Measurements from ENCODE around the gene PHLDA3. TPM values are rescaled to one million over a fixed set of nuclear protein-coding genes. Genes with fewer than 3 reads are reported as not detected.

Gene PHLDA3
- total and polyA plus RNA-seq, 2 donors (not counting 3 experiments of a cell fraction or from before 2014, with no cell fraction given) = 21.4 to 29.5 TPM

DNA sequence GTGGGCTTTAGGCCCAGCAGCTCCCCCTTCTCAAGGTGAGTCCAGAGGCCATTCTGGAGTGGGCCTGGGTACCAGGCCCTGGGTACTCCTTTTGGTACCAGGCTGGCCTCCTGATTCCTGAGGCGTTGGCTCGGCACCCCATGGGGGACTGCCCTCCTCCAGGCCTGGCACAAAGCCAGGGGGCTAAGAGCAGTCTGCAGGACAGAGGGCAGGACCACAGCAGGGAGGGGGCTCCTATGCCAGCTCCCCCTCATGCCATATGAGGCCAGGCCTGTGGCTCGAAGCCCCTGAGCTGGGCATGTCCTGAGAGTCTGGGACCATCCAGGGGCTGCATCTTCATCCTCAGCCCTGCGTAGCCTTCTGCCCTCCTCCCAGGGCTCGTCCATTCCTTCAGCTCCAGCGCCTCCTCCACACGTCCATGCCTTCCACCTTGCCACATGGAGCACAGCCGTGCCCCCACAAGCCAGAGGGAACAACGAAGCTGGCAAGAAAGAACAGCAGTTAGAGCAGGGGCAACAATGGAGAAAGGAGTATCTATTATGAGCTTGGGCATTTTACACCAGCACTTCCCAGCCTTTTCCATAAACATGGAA, 3.2 kb downstream of the PHLDA3 start:
- Histone ChIP-seq H3K9me3 (replicated peaks; ENCODE audit: control insufficient read depth, insufficient read depth, low read length) (no peaks in the 10 kb centered on the region), H4K20me1 (replicated peaks; ENCODE audit: control insufficient read depth, extremely low read depth, insufficient read depth, low read length) (no peaks in the 10 kb centered on the region), H3K9me1 (replicated peaks; ENCODE audit: control insufficient read depth, extremely low read depth, insufficient read depth, low read length) (no peaks in the 10 kb centered on the region), H3K4me2 (ENCODE audit: insufficient read depth, low read length) (no peak overlapping the region), H3K27me3 (ENCODE audit: control insufficient read depth in 2 of 2, insufficient read depth in 2 of 2, low read length in 2 of 2) (no peaks in the 10 kb centered on the region), H3K79me2 (ENCODE audit: control insufficient read depth, insufficient read depth, low read length) (peaks cover 12% of the 10 kb centered on the region), H3K36me3 (ENCODE audit: control insufficient read depth in 2 of 2, extremely low read depth in 1 of 2, insufficient read depth in 2 of 2, low read length in 2 of 2) (peaks cover 0 to 12% of the 10 kb centered on the region in 2 experiments), H2AFZ (ENCODE audit: low read depth, low read length) (no peak overlapping the region), H3K9ac (replicated peaks; ENCODE audit: extremely low read depth, insufficient read depth, low read length) (no peak overlapping the region), H3K4me3 (replicated peaks in 1 of 3; ENCODE audit: insufficient read depth in 1 of 3, low read depth in 1 of 3, low read length in 3 of 3) (no peak overlapping the region), H3K27ac (ENCODE audit: insufficient read depth, low read depth, low read length) (no peak overlapping the region), H3K4me1 (ENCODE audit: control insufficient read depth, extremely low read depth, insufficient read depth, low read length) (peaks cover 15% of the 10 kb centered on the region)
- intact Hi-C loops (cut with micrococcal nuclease) = no loop called here
- dilution Hi-C loops (cut with MboI; ENCODE audit: extremely low pct_ligation_motif_present, low sequenced_read_pairs) = no loop called here
- no TSS peak for BruUV-seq (replicated peaks)
- DNase-seq (ENCODE audit: low read depth, low spot score) = no peak
- ChIA-PET CTCF (interaction anchor here (0.6 to 6.7 kb wide), 5 partner anchors 16 to 47 kb away, joined by 3 to 58 read pairs (median 8); no protein-coding TSS in a partner anchor), POLR2A (no interaction called here)
- FAIRE-seq = no peak
- TF ChIP-seq MYC (IDR thresholded peaks at IDR 0.05; ENCODE audit: low read depth, low read length) = no peak

DNA sequence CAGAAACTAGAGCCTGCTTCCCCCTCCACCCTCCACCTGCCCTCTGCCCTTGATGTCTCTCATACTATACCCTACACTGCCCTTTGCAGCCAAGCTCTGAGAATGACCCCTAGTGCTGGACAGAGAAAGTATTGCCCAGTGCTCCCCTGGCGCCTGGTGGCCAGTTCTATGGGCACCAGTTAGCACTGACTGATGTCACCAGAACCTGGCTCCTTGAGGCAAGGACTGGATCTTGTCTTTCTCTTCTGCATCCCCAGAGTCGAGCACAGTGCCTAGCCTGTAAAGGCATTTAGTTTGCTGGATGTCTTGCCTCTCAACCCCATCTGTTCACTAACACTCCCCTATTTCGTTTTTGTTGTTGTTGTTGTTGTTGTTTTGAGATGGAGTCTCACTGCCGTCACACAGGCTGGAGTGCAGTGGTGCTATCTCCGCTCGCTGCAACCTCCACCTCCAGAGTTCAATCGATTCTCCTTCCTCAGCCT, 5.9 kb downstream of the PHLDA3 start:
- ChIA-PET POLR2A (interaction anchor here (0.8 kb wide), 1 partner anchor 15 kb away, joined by 6 read pairs; no protein-coding TSS in a partner anchor), CTCF (interaction anchor here (0.6 to 6.7 kb wide), 4 partner anchors 15 to 60 kb away, joined by 4 to 58 read pairs (median 32); no protein-coding TSS in a partner anchor)
- Histone ChIP-seq H3K27me3 (ENCODE audit: control insufficient read depth in 2 of 2, insufficient read depth in 2 of 2, low read length in 2 of 2) (no peaks in the 10 kb centered on the region), H3K9ac (replicated peaks; ENCODE audit: extremely low read depth, insufficient read depth, low read length) (no peak overlapping the region), H4K20me1 (replicated peaks; ENCODE audit: control insufficient read depth, extremely low read depth, insufficient read depth, low read length) (no peaks in the 10 kb centered on the region), H3K4me2 (ENCODE audit: insufficient read depth, low read length) (no peak overlapping the region), H3K79me2 (ENCODE audit: control insufficient read depth, insufficient read depth, low read length) (peaks cover 11% of the 10 kb centered on the region), H3K9me1 (replicated peaks; ENCODE audit: control insufficient read depth, extremely low read depth, insufficient read depth, low read length) (no peaks in the 10 kb centered on the region), H3K27ac (ENCODE audit: insufficient read depth, low read depth, low read length) (no peak overlapping the region), H2AFZ (ENCODE audit: low read depth, low read length) (no peak overlapping the region), H3K4me1 (ENCODE audit: control insufficient read depth, extremely low read depth, insufficient read depth, low read length) (peaks cover 13% of the 10 kb centered on the region), H3K4me3 (replicated peaks in 1 of 3; ENCODE audit: insufficient read depth in 1 of 3, low read depth in 1 of 3, low read length in 3 of 3) (no peak overlapping the region), H3K36me3 (ENCODE audit: control insufficient read depth in 2 of 2, extremely low read depth in 1 of 2, insufficient read depth in 2 of 2, low read length in 2 of 2) (peaks cover 0 to 12% of the 10 kb centered on the region in 2 experiments), H3K9me3 (replicated peaks; ENCODE audit: control insufficient read depth, insufficient read depth, low read length) (no peaks in the 10 kb centered on the region)
- TF ChIP-seq JUN (IDR thresholded peaks at IDR 0.05; ENCODE audit: borderline replicate concordance, insufficient read depth, insufficient read length, low read depth) = no peak
- peak; percentile 25 for TF ChIP-seq POLR2A (IDR thresholded peaks at IDR 0.05; ENCODE audit: low read depth, low read length)
- no peak for TF ChIP-seq MYC (IDR thresholded peaks at IDR 0.05; ENCODE audit: low read depth, low read length)
- TF ChIP-seq, protein P1, sequence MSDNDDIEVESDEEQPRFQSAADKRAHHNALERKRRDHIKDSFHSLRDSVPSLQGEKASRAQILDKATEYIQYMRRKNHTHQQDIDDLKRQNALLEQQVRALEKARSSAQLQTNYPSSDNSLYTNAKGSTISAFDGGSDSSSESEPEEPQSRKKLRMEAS (IDR thresholded peaks at IDR 0.05; ENCODE audit: insufficient read depth, insufficient read length) = no peak
- TF ChIP-seq, protein P2, sequence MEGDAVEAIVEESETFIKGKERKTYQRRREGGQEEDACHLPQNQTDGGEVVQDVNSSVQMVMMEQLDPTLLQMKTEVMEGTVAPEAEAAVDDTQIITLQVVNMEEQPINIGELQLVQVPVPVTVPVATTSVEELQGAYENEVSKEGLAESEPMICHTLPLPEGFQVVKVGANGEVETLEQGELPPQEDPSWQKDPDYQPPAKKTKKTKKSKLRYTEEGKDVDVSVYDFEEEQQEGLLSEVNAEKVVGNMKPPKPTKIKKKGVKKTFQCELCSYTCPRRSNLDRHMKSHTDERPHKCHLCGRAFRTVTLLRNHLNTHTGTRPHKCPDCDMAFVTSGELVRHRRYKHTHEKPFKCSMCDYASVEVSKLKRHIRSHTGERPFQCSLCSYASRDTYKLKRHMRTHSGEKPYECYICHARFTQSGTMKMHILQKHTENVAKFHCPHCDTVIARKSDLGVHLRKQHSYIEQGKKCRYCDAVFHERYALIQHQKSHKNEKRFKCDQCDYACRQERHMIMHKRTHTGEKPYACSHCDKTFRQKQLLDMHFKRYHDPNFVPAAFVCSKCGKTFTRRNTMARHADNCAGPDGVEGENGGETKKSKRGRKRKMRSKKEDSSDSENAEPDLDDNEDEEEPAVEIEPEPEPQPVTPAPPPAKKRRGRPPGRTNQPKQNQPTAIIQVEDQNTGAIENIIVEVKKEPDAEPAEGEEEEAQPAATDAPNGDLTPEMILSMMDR (IDR thresholded peaks at IDR 0.05; ENCODE audit: extremely low read depth in 1 of 2, insufficient read depth in 1 of 2, low read depth in 1 of 2, low read length in 2 of 2) = peak in 1 of 2 donors; percentile 37
- no peak for TF ChIP-seq GATA2 (IDR thresholded peaks at IDR 0.05; ENCODE audit: insufficient read depth, insufficient read length, low read depth, low read length)
- TF ChIP-seq EZH2 (IDR thresholded peaks at IDR 0.05; ENCODE audit: borderline replicate concordance, low read depth, low read length, severe bottlenecking) = no peak
- peak; percentile 12 for TF ChIP-seq POLR2AphosphoS5 (IDR thresholded peaks at IDR 0.05; ENCODE audit: insufficient read depth, low read depth, low read length)
- no peak for TF ChIP-seq FOS (IDR thresholded peaks at IDR 0.05; ENCODE audit: borderline replicate concordance, insufficient read depth, low read length)
- no TSS peak for BruUV-seq (replicated peaks)
- no peak for DNase-seq (ENCODE audit: low read depth, low spot score)
- peak; percentile 44 for FAIRE-seq
- intact Hi-C loops (cut with micrococcal nuclease) = no loop called here
- dilution Hi-C loops (cut with MboI; ENCODE audit: extremely low pct_ligation_motif_present, low sequenced_read_pairs) = no loop called here
